Measurements from ENCODE around the gene EHMT1.
"Not testable (repeated sequence)": the region's sequence is repeated elsewhere in the genome, so short reads cannot be mapped to it uniquely, and the experiment has no call there.

Gene EHMT1

GRCh38 chr9:137879566-137880150, 260.9 kb downstream of the EHMT1 start:
- Histone ChIP-seq H3K4me3 (ENCODE audit: low read depth, low read length) (no peak overlapping the region), H3K27ac (ENCODE audit: low read depth, low read length) (no peak overlapping the region), H3K36me3 (ENCODE audit: insufficient read depth, low read length) (no peaks in the 10 kb centered on the region), H2AFZ (ENCODE audit: low read length, unreplicated experiment) (no peak overlapping the region), H3K79me2 (ENCODE audit: control insufficient read depth, insufficient read depth, low read length, unreplicated experiment) (no peaks in the 10 kb centered on the region), H3K4me1 (ENCODE audit: control insufficient read depth, insufficient read depth, low read length, unreplicated experiment) (peaks cover 2% of the 10 kb centered on the region), H3K27me3 (ENCODE audit: insufficient read depth, low read length) (peaks cover 32% of the 10 kb centered on the region; the same call in 1 of the 2 replicates)

DNA sequence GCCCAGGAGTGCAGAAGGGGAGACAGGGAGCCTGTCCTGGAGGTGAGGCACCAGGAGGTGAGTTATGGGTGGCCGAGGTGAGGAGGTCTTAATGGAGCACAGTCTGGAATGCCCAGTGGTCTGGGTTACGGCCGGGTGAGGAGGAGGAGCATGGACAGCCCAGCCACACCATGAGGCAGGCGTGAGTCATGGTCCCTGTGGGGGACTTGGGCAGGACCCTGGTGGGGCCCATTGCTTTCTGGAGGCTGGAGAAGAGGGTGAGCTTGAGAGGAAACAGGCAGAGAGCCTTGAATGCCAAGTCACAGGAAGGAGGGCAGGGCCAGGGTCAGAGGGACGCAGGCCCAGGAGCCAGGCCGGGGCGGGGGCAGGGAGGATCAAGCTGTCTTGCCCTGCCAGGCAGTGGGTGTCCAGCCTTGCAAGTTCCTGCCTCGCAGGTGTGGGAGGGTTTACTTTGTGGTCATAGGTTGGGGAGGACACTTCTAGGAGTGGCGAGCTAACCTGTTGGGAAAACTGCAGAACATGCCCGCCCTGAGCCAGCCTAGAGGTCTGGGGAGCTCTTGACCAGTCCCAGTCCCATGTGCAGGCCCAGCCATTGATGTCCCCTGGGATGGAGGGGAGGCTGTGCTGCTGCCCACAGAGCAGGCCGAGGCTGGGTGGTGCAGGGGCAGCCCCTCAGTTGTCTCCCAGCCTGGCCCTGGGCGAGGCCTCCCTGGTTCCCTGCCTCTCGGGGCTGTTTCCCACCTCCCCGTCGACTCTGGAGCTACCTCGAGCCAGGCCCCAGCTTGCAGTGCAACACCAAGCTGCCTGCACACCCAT, 261.6 kb downstream of the EHMT1 start:
- Histone ChIP-seq H3K36me3 (ENCODE audit: insufficient read depth, low read length) (no peaks in the 10 kb centered on the region), H3K27me3 (ENCODE audit: insufficient read depth, low read length) (peaks cover 32% of the 10 kb centered on the region; the same call in 1 of the 2 replicates), H3K4me3 (ENCODE audit: low read depth, low read length) (no peak overlapping the region), H3K4me1 (ENCODE audit: control insufficient read depth, insufficient read depth, low read length, unreplicated experiment) (peaks cover 2% of the 10 kb centered on the region), H3K79me2 (ENCODE audit: control insufficient read depth, insufficient read depth, low read length, unreplicated experiment) (no peaks in the 10 kb centered on the region), H3K27ac (ENCODE audit: low read depth, low read length) (no peak overlapping the region), H2AFZ (ENCODE audit: low read length, unreplicated experiment) (no peak overlapping the region)

GRCh38 chr9:137880976-137881530, 262.2 kb downstream of the EHMT1 start:
- H3K4me1 ChIP-seq (ENCODE audit: control insufficient read depth, insufficient read depth, low read length, unreplicated experiment): peaks cover 2% of the 10 kb centered on the region
- H3K27ac ChIP-seq (ENCODE audit: low read depth, low read length): no peak overlapping the region
- no peak overlapping the region for H3K4me3 ChIP-seq (ENCODE audit: low read depth, low read length)
- peaks cover 28% of the 10 kb centered on the region; the same call in 1 of the 2 replicates for H3K27me3 ChIP-seq (ENCODE audit: insufficient read depth, low read length)
- H2AFZ ChIP-seq (ENCODE audit: low read length, unreplicated experiment): no peak overlapping the region
- no peaks in the 10 kb centered on the region for H3K79me2 ChIP-seq (ENCODE audit: control insufficient read depth, insufficient read depth, low read length, unreplicated experiment)
- H3K36me3 ChIP-seq (ENCODE audit: insufficient read depth, low read length): no peaks in the 10 kb centered on the region

- H3K27me3 ChIP-seq (ENCODE audit: insufficient read depth, low read length): peaks cover 20% of the 10 kb centered on the region; the same call in 1 of the 2 replicates
- no peaks in the 10 kb centered on the region for H3K36me3 ChIP-seq (ENCODE audit: insufficient read depth, low read length)
- H3K27ac ChIP-seq (ENCODE audit: low read depth, low read length): no peak overlapping the region
- no peak overlapping the region for H2AFZ ChIP-seq (ENCODE audit: low read length, unreplicated experiment)
- H3K4me1 ChIP-seq (ENCODE audit: control insufficient read depth, insufficient read depth, low read length, unreplicated experiment): peaks cover 2% of the 10 kb centered on the region
- H3K4me3 ChIP-seq (ENCODE audit: low read depth, low read length): no peak overlapping the region
- H3K79me2 ChIP-seq (ENCODE audit: control insufficient read depth, insufficient read depth, low read length, unreplicated experiment): no peaks in the 10 kb centered on the region
Observed at GRCh38 chr9:137881591-137882505, 263.0 kb downstream of the EHMT1 start.

GRCh38 chr9:137882506-137882821, 263.7 kb downstream of the EHMT1 start:
- Histone ChIP-seq H3K27ac (ENCODE audit: low read depth, low read length) (no peak overlapping the region), H3K4me1 (ENCODE audit: control insufficient read depth, insufficient read depth, low read length, unreplicated experiment) (peaks cover 2% of the 10 kb centered on the region), H3K36me3 (ENCODE audit: insufficient read depth, low read length) (no peaks in the 10 kb centered on the region), H3K4me3 (ENCODE audit: low read depth, low read length) (no peak overlapping the region), H3K79me2 (ENCODE audit: control insufficient read depth, insufficient read depth, low read length, unreplicated experiment) (no peaks in the 10 kb centered on the region), H3K27me3 (ENCODE audit: insufficient read depth, low read length) (peaks cover 14% of the 10 kb centered on the region; the same call in 1 of the 2 replicates), H2AFZ (ENCODE audit: low read length, unreplicated experiment) (no peak overlapping the region)

DNA sequence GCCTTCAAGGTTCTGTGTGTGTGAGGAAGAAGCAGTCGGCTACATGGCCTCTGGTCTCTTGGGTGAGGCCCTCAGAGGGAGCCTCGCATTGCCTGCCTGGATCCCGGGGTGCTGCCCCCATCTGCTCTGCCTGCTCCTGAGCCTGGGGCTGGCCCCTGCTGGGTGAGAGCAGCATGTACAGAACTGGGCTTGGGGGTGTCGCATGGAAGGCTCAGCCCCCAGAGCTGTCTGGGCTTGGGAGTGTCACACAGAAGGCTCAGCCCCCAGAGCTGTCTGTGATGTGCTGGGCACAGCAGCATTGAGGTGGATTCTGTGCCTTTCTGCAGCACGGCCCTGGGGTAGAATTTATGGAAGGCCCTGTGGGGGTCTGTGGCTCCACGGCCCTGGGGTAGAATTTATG, 265.2 kb downstream of the EHMT1 start:
- H3K79me2 ChIP-seq (ENCODE audit: control insufficient read depth, insufficient read depth, low read length, unreplicated experiment); H3K36me3 ChIP-seq (ENCODE audit: insufficient read depth, low read length); H3K27me3 ChIP-seq (ENCODE audit: insufficient read depth, low read length); H2AFZ ChIP-seq (ENCODE audit: low read length, unreplicated experiment); H3K4me3 ChIP-seq (ENCODE audit: low read depth, low read length); H3K27ac ChIP-seq (ENCODE audit: low read depth, low read length); H3K4me1 ChIP-seq (ENCODE audit: control insufficient read depth, insufficient read depth, low read length, unreplicated experiment): not testable (repeated sequence)

DNA sequence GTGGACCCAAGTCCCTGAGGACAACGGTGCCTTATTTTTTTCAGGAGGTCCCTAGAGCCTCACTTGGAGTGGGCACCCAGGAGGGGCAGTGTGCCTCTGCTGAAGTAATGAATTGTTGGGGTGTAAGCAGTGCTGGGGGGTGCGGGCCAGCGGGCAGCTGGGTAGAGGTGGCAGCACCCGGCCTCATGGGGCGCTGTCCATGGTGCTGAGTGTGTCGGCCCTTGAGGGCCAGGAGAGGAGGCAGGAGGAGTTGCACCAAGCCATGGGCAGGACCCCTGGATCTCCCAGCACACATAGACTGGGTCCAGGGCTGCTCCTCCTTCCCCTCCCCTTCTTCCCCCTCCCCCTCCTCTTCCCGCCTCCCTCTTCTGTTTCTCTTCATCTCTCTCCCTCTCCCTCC, 265.7 kb downstream of the EHMT1 start:
- H3K27me3 ChIP-seq (ENCODE audit: insufficient read depth, low read length); H3K27ac ChIP-seq (ENCODE audit: low read depth, low read length); H3K4me1 ChIP-seq (ENCODE audit: control insufficient read depth, insufficient read depth, low read length, unreplicated experiment); H3K79me2 ChIP-seq (ENCODE audit: control insufficient read depth, insufficient read depth, low read length, unreplicated experiment); H3K36me3 ChIP-seq (ENCODE audit: insufficient read depth, low read length); H2AFZ ChIP-seq (ENCODE audit: low read length, unreplicated experiment); H3K4me3 ChIP-seq (ENCODE audit: low read depth, low read length): not testable (repeated sequence)

GRCh38 chr9:137885121-137885520, 266.3 kb downstream of the EHMT1 start:
- H3K27me3 ChIP-seq (ENCODE audit: insufficient read depth, low read length); H3K27ac ChIP-seq (ENCODE audit: low read depth, low read length); H3K79me2 ChIP-seq (ENCODE audit: control insufficient read depth, insufficient read depth, low read length, unreplicated experiment); H2AFZ ChIP-seq (ENCODE audit: low read length, unreplicated experiment); H3K36me3 ChIP-seq (ENCODE audit: insufficient read depth, low read length); H3K4me3 ChIP-seq (ENCODE audit: low read depth, low read length); H3K4me1 ChIP-seq (ENCODE audit: control insufficient read depth, insufficient read depth, low read length, unreplicated experiment): not testable (repeated sequence)
